Measurements from ENCODE around the gene ELOVL7. TPM values are rescaled to one million over a fixed set of nuclear protein-coding genes. Genes with fewer than 3 reads are reported as not detected.

ELOVL7 gene
- total and polyA plus RNA-seq, 2 experiments from 2014 or later: 15.2 to 41.8 TPM

GRCh38 chr5:60846298-60846697 is 2.2 kb upstream of the ELOVL7 start:
- 90% methylated on average over 1 of the region's 1 CpG for WGBS (ENCODE audit: low lambda C conversion rate, missing lambda C conversion rate)

GRCh38 chr5:60843386-60843935 is 608 bp downstream of the ELOVL7 start:
- no peaks in the 10 kb centered on the region for H3K36me3 ChIP-seq (replicated peaks; ENCODE audit: insufficient read depth, low read depth)
- H3K9me2 ChIP-seq (replicated peaks; ENCODE audit: insufficient read depth): no peaks in the 10 kb centered on the region
- H4K20me1 ChIP-seq (ENCODE audit: insufficient read depth, poor library complexity, severe bottlenecking): no peaks in the 10 kb centered on the region
- H2AFZ ChIP-seq: peak overlapping the region; percentile 89
- DNase-seq (ENCODE audit: low spot score): peak; percentile 31
- 1% methylated on average over 49 of the region's 49 CpGs for WGBS (ENCODE audit: low lambda C conversion rate, missing lambda C conversion rate)
- H3K4me3 ChIP-seq: peak overlapping the region; percentile 85
- H3K27me3 ChIP-seq: peaks cover 27% of the 10 kb centered on the region
- no peak for TF ChIP-seq EZH2phosphoT487 (IDR thresholded peaks at IDR 0.05; ENCODE audit: low read depth, severe bottlenecking, unreplicated experiment)
- TF ChIP-seq CTCF (IDR thresholded peaks at IDR 0.05; ENCODE audit: poor library complexity): no peak
- TF ChIP-seq EZH2 (IDR thresholded peaks at IDR 0.05; ENCODE audit: borderline replicate concordance): no peak
- H3K79me2 ChIP-seq: peaks cover 29% of the 10 kb centered on the region
- no peaks in the 10 kb centered on the region for H3K4me1 ChIP-seq (ENCODE audit: insufficient read depth)
- H3K9me3 ChIP-seq (ENCODE audit: low read depth): no peaks in the 10 kb centered on the region
- peak overlapping the region; percentile 92 for H3K4me2 ChIP-seq
- peak overlapping the region; percentile 71 for H3K27ac ChIP-seq

More at GRCh38 chr5:60846298-60846697, 2.2 kb upstream of the ELOVL7 start:
- no peaks in the 10 kb centered on the region for H3K9me2 ChIP-seq (replicated peaks; ENCODE audit: insufficient read depth)
- no peak overlapping the region for H3K4me2 ChIP-seq
- H3K4me3 ChIP-seq: no peak overlapping the region
- no peaks in the 10 kb centered on the region for H3K9me3 ChIP-seq (ENCODE audit: low read depth)
- peaks cover 25% of the 10 kb centered on the region for H3K27me3 ChIP-seq
- no peaks in the 10 kb centered on the region for H3K4me1 ChIP-seq (ENCODE audit: insufficient read depth)
- no peaks in the 10 kb centered on the region for H3K36me3 ChIP-seq (replicated peaks; ENCODE audit: insufficient read depth, low read depth)
- no peaks in the 10 kb centered on the region for H4K20me1 ChIP-seq (ENCODE audit: insufficient read depth, poor library complexity, severe bottlenecking)
- DNase-seq (ENCODE audit: low spot score): no peak
- H3K79me2 ChIP-seq: peaks cover 10% of the 10 kb centered on the region
- no peak overlapping the region for H3K27ac ChIP-seq
- no peak for TF ChIP-seq CTCF (IDR thresholded peaks at IDR 0.05; ENCODE audit: poor library complexity)
- no peak overlapping the region for H2AFZ ChIP-seq

- TF ChIP-seq CTCF (IDR thresholded peaks at IDR 0.05; ENCODE audit: poor library complexity) (no peak), EZH2phosphoT487 (IDR thresholded peaks at IDR 0.05; ENCODE audit: low read depth, severe bottlenecking, unreplicated experiment) (no peak), EZH2 (IDR thresholded peaks at IDR 0.05; ENCODE audit: borderline replicate concordance) (peak; percentile 6)
- Histone ChIP-seq H3K36me3 (replicated peaks; ENCODE audit: insufficient read depth, low read depth) (no peaks in the 10 kb centered on the region), H3K9me3 (ENCODE audit: low read depth) (no peaks in the 10 kb centered on the region), H3K27me3 (peaks cover 27% of the 10 kb centered on the region), H3K9me2 (replicated peaks; ENCODE audit: insufficient read depth) (no peaks in the 10 kb centered on the region), H4K20me1 (ENCODE audit: insufficient read depth, poor library complexity, severe bottlenecking) (no peaks in the 10 kb centered on the region), H3K27ac (no peak overlapping the region), H2AFZ (peak overlapping the region; percentile 89), H3K4me2 (peak overlapping the region; percentile 92), H3K79me2 (peaks cover 29% of the 10 kb centered on the region), H3K4me3 (peak overlapping the region; percentile 85), H3K4me1 (ENCODE audit: insufficient read depth) (no peaks in the 10 kb centered on the region)
- DNase-seq (ENCODE audit: low spot score): peak; percentile 40
- WGBS (ENCODE audit: low lambda C conversion rate, missing lambda C conversion rate): 2% methylated on average over 26 of the region's 26 CpGs
These were observed 1.1 kb downstream of the ELOVL7 start for GRCh38 chr5:60842871-60843385.

Measured in hepatocyte (in vitro differentiated cells).